ENCODE measurements around the gene TM7SF2.
"Not testable (repeated sequence)": the region's sequence is repeated elsewhere in the genome, so short reads cannot be mapped to it uniquely, and the experiment has no call there.

The TM7SF2 gene

DNA sequence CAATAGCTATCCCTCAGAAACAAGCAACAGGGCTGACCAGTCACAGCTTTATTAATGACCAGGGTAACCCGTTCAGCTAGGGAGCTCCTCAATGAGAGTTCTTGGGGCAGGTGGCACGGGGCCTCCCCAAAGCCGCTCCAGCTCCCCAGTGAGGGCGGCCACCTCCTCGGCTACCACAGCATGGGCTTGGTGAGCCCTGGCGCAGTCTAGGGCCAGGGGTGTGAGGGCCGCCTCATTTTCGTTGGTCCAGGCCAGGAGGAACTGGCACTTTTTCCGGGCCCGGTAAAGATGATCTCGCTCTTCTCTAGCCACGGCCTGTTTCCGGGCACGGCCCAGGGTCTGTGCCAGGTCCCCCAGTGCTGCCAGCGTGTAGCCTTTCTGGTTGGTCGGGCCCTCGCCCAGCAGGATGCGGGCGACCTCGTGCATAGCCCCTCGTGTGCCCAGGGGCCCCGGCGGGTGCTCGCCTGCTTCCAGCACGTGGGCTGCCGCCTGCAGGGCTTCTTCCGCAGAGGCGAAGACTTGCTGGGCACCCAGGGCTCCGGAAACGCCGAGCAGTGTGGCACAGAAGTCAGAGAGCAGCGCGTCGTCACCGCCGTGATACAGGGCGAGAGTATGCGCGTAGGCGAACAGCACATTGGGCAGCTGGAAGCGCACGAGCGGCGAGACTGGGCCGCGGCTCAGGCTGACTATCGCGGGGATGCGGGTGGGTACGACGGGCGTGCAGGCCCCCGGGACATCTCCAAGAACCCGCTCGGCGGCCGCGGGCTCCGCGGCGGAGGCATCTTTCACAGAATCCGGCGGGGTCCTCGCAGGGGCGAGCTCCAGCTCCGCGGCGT is 4.9 kb downstream of the TM7SF2 start:
- Histone ChIP-seq H3K4me1 (ENCODE audit: insufficient read depth, poor library complexity, severe bottlenecking) (peaks cover 10% of the 10 kb centered on the region), H3K36me3 (ENCODE audit: low read depth) (peaks cover 47% of the 10 kb centered on the region)

DNA sequence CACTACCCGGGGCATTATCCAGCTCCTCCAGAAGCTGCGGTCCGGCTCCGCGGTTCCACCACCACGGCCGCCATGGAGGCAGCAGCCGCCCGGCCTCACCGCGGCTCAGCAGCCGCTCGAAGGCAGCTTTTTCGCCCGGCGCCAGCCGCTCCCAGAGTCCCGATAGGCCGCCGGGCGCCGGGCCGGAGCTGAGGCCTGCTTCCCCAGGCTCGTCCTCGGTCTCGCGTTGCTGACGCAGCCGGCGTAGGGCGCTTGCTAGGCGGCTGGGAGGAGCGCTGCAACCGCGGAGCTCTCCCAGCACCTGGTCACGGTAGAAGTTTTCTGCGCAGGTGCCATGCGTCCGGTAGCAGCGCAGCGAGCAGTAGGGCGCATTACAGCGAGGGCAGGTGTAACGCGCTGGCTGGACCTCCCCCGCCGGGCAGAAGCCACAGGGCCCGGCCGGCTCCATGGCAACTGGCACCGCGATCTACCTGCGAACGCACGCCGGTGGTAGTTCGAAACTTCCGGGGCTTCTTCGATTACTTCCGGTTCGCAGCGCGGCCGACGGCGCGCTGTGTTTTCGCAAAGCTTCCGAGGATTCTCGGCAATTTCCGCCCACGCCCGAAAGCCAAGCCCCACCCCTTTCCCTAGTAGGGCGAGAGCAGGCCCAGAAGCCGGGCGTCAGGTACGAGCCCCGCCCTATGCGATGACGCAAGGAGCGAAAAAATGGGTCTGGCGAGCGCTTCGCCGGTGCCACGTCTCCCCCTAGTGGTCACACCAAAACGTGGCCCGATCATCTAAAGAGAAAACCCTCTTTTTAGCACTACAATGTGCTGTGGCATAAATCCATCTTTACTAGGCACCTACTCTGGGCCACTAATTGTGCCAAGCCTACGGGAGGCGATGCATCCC is 5.8 kb downstream of the TM7SF2 start, which contains the start of gene ZNHIT2:
Gene ZNHIT2 (minus strand): TSS at position 496 of the 891 bp plus-strand sequence. CDS start 48 bp downstream, at position 448.
- peak within 1 kb of the TSS; percentile 71 for H3K4me3 ChIP-seq (ENCODE audit: severe bottlenecking)
- H3K9me3 ChIP-seq (ENCODE audit: severe bottlenecking): no peaks in the 10 kb centered on the region
- TF ChIP-seq CTCF (IDR thresholded peaks at IDR 0.05; ENCODE audit: poor library complexity, severe bottlenecking): peak; percentile 92
- H3K27me3 ChIP-seq (ENCODE audit: insufficient read depth, poor library complexity, severe bottlenecking): no peaks in the 10 kb centered on the region
- peaks cover 47% of the 10 kb centered on the region for H3K36me3 ChIP-seq (ENCODE audit: low read depth)
- H3K4me1 ChIP-seq (ENCODE audit: insufficient read depth, poor library complexity, severe bottlenecking): peaks cover 10% of the 10 kb centered on the region
- ATAC-seq (ENCODE audit: low read depth) (peak; percentile 55), DNase-seq (ENCODE audit: low spot score) (peak; percentile 98)
- H3K27ac ChIP-seq (ENCODE audit: poor library complexity, severe bottlenecking): peak within 1 kb of the TSS; percentile 63

More for the DNA sequence above, 4.9 kb downstream of the TM7SF2 start:
- ATAC-seq (ENCODE audit: low read depth) (peak; percentile 26), DNase-seq (ENCODE audit: low spot score) (peak; percentile 71)
- Histone ChIP-seq H3K9me3 (ENCODE audit: severe bottlenecking) (no peaks in the 10 kb centered on the region), H3K4me3 (ENCODE audit: severe bottlenecking) (peak overlapping the region; percentile 71), H3K27me3 (ENCODE audit: insufficient read depth, poor library complexity, severe bottlenecking) (no peaks in the 10 kb centered on the region), H3K27ac (ENCODE audit: poor library complexity, severe bottlenecking) (peak overlapping the region; percentile 63)
- TF ChIP-seq CTCF (IDR thresholded peaks at IDR 0.05; ENCODE audit: poor library complexity, severe bottlenecking): no peak

- TF ChIP-seq CTCF (IDR thresholded peaks at IDR 0.05; ENCODE audit: poor library complexity, severe bottlenecking): peak; percentile 69
- Histone ChIP-seq H3K4me3 (ENCODE audit: severe bottlenecking) (no peak overlapping the region), H3K27me3 (ENCODE audit: insufficient read depth, poor library complexity, severe bottlenecking) (no peaks in the 10 kb centered on the region), H3K9me3 (ENCODE audit: severe bottlenecking) (no peaks in the 10 kb centered on the region), H3K36me3 (ENCODE audit: low read depth) (peaks cover 52% of the 10 kb centered on the region), H3K4me1 (ENCODE audit: insufficient read depth, poor library complexity, severe bottlenecking) (peaks cover 12% of the 10 kb centered on the region), H3K27ac (ENCODE audit: poor library complexity, severe bottlenecking) (no peak overlapping the region)
- no peak for DNase-seq (ENCODE audit: low spot score)
- no peak for ATAC-seq (ENCODE audit: low read depth)
Observed at GRCh38 chr11:65118097-65118837, 6.6 kb downstream of the TM7SF2 start.

- H3K27me3 ChIP-seq (ENCODE audit: insufficient read depth, poor library complexity, severe bottlenecking); H3K9me3 ChIP-seq (ENCODE audit: severe bottlenecking); H3K27ac ChIP-seq (ENCODE audit: poor library complexity, severe bottlenecking); H3K4me3 ChIP-seq (ENCODE audit: severe bottlenecking); ATAC-seq (ENCODE audit: low read depth); DNase-seq (ENCODE audit: low spot score): not testable (repeated sequence)
- H3K4me1 ChIP-seq (ENCODE audit: insufficient read depth, poor library complexity, severe bottlenecking): peaks cover 13% of the 10 kb centered on the region
- H3K36me3 ChIP-seq (ENCODE audit: low read depth): peaks cover 60% of the 10 kb centered on the region
Observed at GRCh38 chr11:65118891-65119669, 7.4 kb downstream of the TM7SF2 start.

All from RWPE2 (cell line).